Calu3 (cell line): ENCODE results near the gene RXRA. TPM values are rescaled to one million over a fixed set of nuclear protein-coding genes. Genes with fewer than 3 reads are reported as not detected.

Source experiments
- BruUV-seq: library from RNA; stranded (reverse); fragments of 400-500 nt; replicated peaks from 2 replicates; lab custom pipeline; 2021; lab: Mats Ljungman, UMichigan
- CTCF ChIA-PET: fragments of 300-600 bp; sonication (Branson Sonifier 250); formaldehyde crosslinking; loops from one replicate; lab custom pipeline; 2022; ENCODE audit warnings: antibody characterized with exemption; lab: Charles Lee
- DNase-seq: peaks from one replicate; pipeline ENCODE4 v3.0.0; 2022
- H3K27ac Mint-ChIP-seq: one replicate; pipeline ENCODE4 v1.8.0; 2022; ENCODE audit warnings: mixed read lengths; ENCODE audit not compliant: unreplicated experiment
- H3K27me3 Mint-ChIP-seq: one replicate; pipeline ENCODE4 v1.8.0; 2022; ENCODE audit warnings: mixed read lengths; ENCODE audit not compliant: unreplicated experiment
- H3K36me3 Mint-ChIP-seq: one replicate; pipeline ENCODE4 v1.8.0; 2022; ENCODE audit warnings: mild to moderate bottlenecking, moderate library complexity, mixed read lengths; ENCODE audit not compliant: insufficient read depth, unreplicated experiment
- H3K4me1 Mint-ChIP-seq: one replicate; pipeline ENCODE4 v1.8.0; 2022; ENCODE audit warnings: mild to moderate bottlenecking, low read depth, mixed read lengths; ENCODE audit not compliant: unreplicated experiment
- H3K4me3 Mint-ChIP-seq: one replicate; pipeline ENCODE4 v1.8.0; 2022; ENCODE audit warnings: mild to moderate bottlenecking, low read depth, moderate library complexity, mixed read lengths; ENCODE audit not compliant: unreplicated experiment
- H3K9me3 Mint-ChIP-seq: one replicate; pipeline ENCODE4 v1.8.0; 2022; ENCODE audit warnings: low read depth, mixed read lengths; ENCODE audit not compliant: unreplicated experiment
- CTCF ChIP-seq: fragments of 200-600 bp; IDR thresholded peaks from one replicate; pipeline ENCODE4 v1.8.0; 2022; ENCODE audit warnings: antibody characterized with exemption; ENCODE audit not compliant: unreplicated experiment
- intact Hi-C: fragments of 100-400 bp; cut with micrococcal nuclease; formaldehyde crosslinking; loops from one replicate; pipeline ENCODE4 v1.10.0; 2022; ENCODE audit not compliant: unreplicated experiment
- total RNA-seq: library from RNA; stranded (reverse); gene quantifications from 2 replicates; pipeline ENCODE4 v1.2.3, GENCODE V29; 2022

The RXRA gene
- total RNA-seq, 1 experiment from 2014 or later = 15.0 TPM

GRCh38 chr9:134402182-134402581 lies 75.9 kb downstream of the RXRA start:
- DNase-seq = no peak
- H3K27me3 Mint-ChIP-seq = no peaks in the 10 kb centered on the region
- H3K4me3 Mint-ChIP-seq = no peak overlapping the region
- H3K9me3 Mint-ChIP-seq = no peaks in the 10 kb centered on the region
- TF ChIP-seq CTCF = no peak
- CTCF ChIA-PET = no interaction called here
- intact Hi-C loops = no loop called here
- H3K4me1 Mint-ChIP-seq = peaks cover 11% of the 10 kb centered on the region
- no peak overlapping the region for H3K27ac Mint-ChIP-seq
- BruUV-seq = no TSS peak
- peaks cover 6% of the 10 kb centered on the region for H3K36me3 Mint-ChIP-seq

DNA sequence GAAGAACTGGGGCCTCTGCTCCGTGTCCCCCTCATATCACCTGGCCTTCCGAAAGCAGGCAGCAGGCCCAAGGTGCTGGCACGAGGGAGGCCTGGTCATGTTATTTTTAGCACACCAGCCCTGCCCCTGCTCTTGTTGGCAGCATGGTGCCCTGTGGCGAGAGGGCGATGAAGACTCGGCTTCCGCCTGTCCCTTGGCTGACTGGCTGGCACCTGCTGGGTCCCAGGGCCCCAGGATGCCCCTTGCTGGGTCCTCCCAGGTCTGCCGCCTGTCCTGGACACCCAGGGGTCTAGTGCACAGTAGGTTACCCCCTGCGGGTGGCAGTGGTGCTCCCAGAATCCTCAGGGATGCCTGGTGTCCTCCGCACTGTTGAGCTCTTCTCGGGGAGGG lies 77.0 kb downstream of the RXRA start:
- H3K4me1 Mint-ChIP-seq = peaks cover 11% of the 10 kb centered on the region
- H3K36me3 Mint-ChIP-seq = peaks cover 13% of the 10 kb centered on the region
- no peaks in the 10 kb centered on the region for H3K27me3 Mint-ChIP-seq
- CTCF ChIA-PET = no interaction called here
- no peak for TF ChIP-seq CTCF
- BruUV-seq = no TSS peak
- no peak for DNase-seq
- no peak overlapping the region for H3K27ac Mint-ChIP-seq
- no peaks in the 10 kb centered on the region for H3K9me3 Mint-ChIP-seq
- intact Hi-C loops = no loop called here
- H3K4me3 Mint-ChIP-seq = no peak overlapping the region

GRCh38 chr9:134403682-134404301 lies 77.5 kb downstream of the RXRA start:
- no peaks in the 10 kb centered on the region for H3K27me3 Mint-ChIP-seq
- H3K36me3 Mint-ChIP-seq = peaks cover 15% of the 10 kb centered on the region
- DNase-seq = no peak
- H3K27ac Mint-ChIP-seq = no peak overlapping the region
- no TSS peak for BruUV-seq
- CTCF ChIA-PET = no interaction called here
- H3K4me1 Mint-ChIP-seq = peaks cover 11% of the 10 kb centered on the region
- TF ChIP-seq CTCF = no peak
- H3K9me3 Mint-ChIP-seq = no peaks in the 10 kb centered on the region
- intact Hi-C loops = no loop called here
- no peak overlapping the region for H3K4me3 Mint-ChIP-seq

GRCh38 chr9:134404376-134405358 lies 78.4 kb downstream of the RXRA start:
- CTCF ChIA-PET = no interaction called here
- intact Hi-C loops = no loop called here
- TF ChIP-seq CTCF = no peak
- no TSS peak for BruUV-seq
- peaks cover 18% of the 10 kb centered on the region for H3K36me3 Mint-ChIP-seq
- H3K9me3 Mint-ChIP-seq = no peaks in the 10 kb centered on the region
- no peak overlapping the region for H3K27ac Mint-ChIP-seq
- no peak overlapping the region for H3K4me3 Mint-ChIP-seq
- H3K27me3 Mint-ChIP-seq = no peaks in the 10 kb centered on the region
- DNase-seq = no peak
- H3K4me1 Mint-ChIP-seq = peaks cover 14% of the 10 kb centered on the region
